DMS 273 (cell line): ENCODE results near the gene SLC7A8.

Source experiments
- DNase-seq: peaks from one replicate; lab custom pipeline; 2025; ENCODE audit not compliant: unreplicated experiment; lab: John Stamatoyannopoulos, UW

The SLC7A8 gene

GRCh38 chr14:23097786-23098185 lies 85.7 kb downstream of the SLC7A8 start:
- no peak for DNase-seq

DNA sequence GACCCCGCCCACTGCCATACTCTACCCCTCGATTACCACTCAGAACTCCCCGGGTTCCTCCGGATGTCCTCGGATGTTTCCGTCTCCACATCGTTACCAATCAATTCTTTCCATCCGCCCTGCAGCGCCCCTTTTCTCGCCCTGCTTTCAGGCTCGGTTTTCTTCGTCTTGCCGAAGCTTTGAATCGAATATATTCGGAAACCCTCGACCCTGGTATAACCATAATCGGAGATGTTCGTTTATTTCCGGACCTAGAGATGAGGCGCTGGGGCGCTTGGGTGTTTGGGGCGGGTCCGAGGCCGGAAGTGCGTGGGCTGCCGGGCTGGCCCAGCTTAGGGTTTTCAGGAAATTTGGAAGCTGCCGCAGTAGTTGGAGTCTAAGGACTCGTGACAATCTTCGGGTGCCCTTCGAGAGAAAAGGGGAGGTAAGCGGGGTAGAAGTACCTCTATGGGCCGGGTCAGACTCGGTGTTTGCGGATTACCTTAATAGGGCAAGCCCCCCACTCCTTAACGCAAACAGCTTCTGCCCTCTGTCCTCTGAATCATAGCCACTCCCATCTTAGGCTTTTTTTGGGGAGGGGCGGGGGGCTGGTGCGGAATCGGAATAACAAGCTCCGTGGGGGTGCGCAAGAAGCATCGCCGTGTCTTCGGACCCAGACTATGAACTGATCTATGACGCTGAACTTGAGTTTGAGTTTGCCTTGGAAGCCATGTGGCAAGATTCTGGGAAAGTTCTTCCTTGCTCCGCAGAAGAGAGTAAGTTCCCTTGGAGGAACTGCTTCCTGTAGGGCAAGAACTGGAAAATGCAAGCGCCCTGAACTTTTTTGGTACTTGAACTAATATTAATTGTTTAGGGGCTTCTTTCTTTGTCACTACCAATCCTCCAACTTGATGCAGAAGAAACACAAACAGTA lies 88.0 kb downstream of the SLC7A8 start, which contains the start of gene C14orf119:
TSS of gene C14orf119 (plus strand) at position 310 of the 913 bp plus-strand sequence. CDS start 2,154 bp downstream, outside the sequence.
- no peak for DNase-seq

DNA sequence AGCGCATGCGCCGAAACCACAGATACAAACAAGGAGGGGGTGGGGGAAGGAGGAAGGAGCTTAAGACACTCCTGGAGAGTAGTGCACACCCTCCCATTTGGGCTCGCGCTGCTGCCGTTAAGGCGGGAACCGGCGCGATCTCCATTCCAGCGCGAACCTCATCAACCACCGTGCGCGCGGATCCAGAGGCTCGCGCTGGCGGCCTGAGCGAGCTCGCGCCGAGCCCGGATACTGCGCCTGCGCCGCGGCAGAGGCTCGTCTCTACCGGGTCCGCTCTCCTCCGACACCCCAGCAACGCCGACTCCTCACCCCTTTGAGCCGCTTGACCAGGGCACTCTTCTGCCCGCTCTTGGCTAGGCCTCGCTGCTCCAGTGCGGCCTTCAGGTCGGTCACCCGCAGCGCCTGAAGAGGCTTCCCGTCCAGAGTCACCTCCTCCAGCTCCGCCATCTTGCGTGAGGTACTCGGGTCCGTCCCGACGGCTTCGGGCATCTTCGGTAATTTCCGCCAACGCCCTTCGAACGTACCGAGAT lies 88.7 kb downstream of the SLC7A8 start, which contains the start of gene ACIN1:
TSS of gene ACIN1 (minus strand) at position 471 of the 530 bp plus-strand sequence. CDS start at position 447, 24 bp downstream.
- no peak for DNase-seq

- no peak for DNase-seq
Observed at GRCh38 chr14:23093991-23094665, 89.3 kb downstream of the SLC7A8 start.

DNA sequence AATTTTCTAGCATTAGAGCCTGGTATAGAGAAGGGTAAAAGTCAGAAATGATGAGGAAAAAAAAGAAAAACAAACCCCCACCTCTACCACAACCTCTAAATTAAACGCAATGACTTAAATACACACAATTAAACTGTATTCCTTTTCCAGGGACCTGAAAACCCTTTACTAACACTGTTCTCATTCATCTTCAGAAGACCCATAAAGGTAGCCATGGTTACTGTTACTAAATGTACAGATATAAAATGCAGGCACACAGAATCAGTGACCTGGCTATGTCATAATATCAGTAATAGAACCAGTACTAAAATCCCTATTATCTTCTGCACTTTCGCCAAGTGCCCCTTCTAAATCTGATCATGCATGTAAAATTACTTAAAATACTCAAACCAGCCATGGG lies 89.9 kb downstream of the SLC7A8 start:
- DNase-seq: no peak

DNA sequence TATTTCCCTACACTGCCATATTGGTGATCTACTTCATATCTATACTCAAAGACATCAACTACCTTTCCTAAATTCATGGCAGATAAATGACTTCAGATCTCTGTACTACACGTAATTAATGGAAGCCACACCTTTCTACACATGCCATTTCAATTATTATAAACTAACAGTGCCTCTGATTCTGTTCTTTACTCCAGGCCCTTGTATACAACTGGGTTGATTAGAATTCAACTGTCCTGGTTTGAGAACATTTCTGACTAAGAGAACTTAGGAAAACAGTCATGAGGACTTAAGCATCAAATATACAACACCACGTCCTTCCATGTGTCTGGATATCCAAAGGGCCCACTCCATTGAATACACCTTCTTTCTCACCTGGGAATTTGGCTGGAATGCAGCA lies 90.4 kb downstream of the SLC7A8 start:
- no peak for DNase-seq

GRCh38 chr14:23091294-23092225 lies 91.9 kb downstream of the SLC7A8 start:
- DNase-seq: no peak

DNA sequence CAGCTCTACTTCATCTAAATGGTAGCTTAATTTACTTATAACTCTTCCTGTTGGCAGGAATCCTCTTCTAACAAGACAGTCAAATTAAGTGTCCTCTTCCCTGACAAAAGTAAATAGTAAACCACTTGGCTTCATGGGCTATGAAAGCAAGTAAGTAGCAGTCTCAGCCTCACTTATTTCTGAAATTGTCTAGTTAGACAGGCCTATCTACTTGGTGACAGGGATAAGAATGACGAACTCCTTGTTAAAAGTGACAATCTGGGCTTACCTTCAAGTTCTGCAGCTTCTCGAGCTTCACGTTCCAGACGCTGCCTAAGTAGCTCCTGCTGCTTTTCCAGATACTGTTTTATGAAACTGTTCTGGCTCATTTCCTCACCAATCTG lies 93.2 kb downstream of the SLC7A8 start:
- no peak for DNase-seq

DNA sequence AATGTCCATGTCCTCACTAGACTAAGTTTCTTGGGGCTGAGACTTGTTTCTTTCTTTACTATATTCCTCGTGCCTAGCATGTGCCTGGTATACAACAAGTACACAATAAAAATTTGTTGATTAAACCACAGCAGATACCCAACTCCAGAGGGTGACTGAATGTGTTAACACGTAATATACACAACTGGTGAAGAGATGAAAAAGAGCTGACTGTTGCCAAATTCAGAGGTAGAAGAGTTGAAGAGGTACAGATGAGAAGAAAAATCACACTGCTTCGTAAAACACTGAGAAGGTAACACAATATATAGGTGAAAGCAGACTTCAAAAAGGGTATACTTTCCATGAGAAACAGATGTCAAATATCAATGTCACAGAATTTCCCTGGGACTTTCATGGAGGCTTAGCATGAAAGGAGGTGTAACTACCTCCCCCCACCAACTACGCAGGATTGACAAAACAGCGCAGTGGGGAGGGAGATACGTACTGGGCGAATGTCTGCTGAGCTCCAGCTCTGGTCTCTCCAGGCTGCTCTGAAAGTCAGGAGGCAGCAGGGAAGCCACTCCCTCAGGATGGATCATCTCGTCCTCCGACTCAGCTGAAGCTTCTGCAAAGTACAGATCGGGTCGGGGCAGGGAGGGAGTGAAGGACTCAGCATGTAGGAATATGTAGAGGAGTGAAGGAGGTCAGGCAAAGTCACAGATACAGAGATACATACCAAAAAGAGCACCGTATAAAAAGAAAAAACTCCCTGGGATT lies 93.8 kb downstream of the SLC7A8 start:
- no peak for DNase-seq

- DNase-seq: no peak
Observed at GRCh38 chr14:23086565-23086964, 96.9 kb downstream of the SLC7A8 start.

DNA sequence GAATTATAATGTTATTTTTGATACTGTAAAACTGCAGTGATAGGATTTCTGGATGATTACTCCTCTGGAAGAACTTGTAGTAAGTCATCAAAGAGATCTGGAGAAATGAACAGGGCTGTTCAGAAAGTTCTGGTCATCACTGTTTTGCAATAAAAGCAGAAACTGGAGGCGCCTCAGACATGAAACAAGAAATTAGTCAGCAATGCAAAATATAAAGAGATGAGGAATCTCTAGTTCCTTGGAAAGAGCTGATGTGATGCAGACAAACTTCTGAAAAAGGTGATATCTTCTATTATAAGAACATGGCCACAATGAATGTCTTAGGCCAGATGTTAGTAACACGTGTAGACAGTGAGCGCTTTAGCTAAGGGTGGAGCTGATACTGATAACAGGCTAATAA lies 98.0 kb downstream of the SLC7A8 start:
- DNase-seq: no peak

GRCh38 chr14:23080474-23080873 lies 103.0 kb downstream of the SLC7A8 start:
- no peak for DNase-seq

DNA sequence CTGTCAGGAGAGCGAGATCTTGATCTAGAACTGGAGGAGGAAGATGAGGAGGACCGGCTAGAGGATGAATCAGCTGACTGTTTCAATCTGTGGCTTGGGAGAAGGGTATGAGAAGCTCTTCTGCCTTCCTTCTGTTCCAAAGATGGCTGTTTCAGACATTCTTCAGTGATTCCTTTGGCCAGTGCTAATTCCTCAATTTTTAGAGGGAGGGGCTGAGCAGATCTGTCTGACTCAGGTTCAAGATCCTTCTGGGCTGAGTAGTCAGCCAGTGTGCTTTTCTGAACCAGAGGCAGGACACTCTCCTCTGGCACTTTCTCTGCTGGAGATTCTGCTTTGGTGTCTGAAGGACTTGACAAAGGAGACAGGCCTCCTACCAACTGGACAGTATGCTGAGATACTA lies 103.7 kb downstream of the SLC7A8 start:
- no peak for DNase-seq

- no peak for DNase-seq
Observed at GRCh38 chr14:23078692-23079116, 104.8 kb downstream of the SLC7A8 start.

GRCh38 chr14:23077962-23078361 lies 105.5 kb downstream of the SLC7A8 start:
- no peak for DNase-seq

GRCh38 chr14:23076785-23077408 lies 106.6 kb downstream of the SLC7A8 start:
- DNase-seq: no peak
